HepG2 (cell line): ENCODE data around the gene FDPS. TPM values are rescaled to one million over a fixed set of nuclear protein-coding genes. Genes with fewer than 3 reads are reported as not detected.

Source experiments
- AHR ChIP-seq: IDR thresholded peaks from 2 replicates; pipeline ENCODE4 v1.6.1; 2018; ENCODE audit warnings: missing genetic modification reagents, missing compliant biosample characterization
- ARID2 ChIP-seq: sonication (generic); formaldehyde crosslinking; IDR thresholded peaks from 2 replicates; pipeline ENCODE4 v1.8.1; 2022; ENCODE audit warnings: mild to moderate bottlenecking, missing genetic modification reagents, borderline replicate concordance
- DNMT1 ChIP-seq: sonication (generic); formaldehyde crosslinking; IDR thresholded peaks from 2 replicates; pipeline ENCODE4 v1.5.1; 2020; ENCODE audit warnings: mild to moderate bottlenecking, missing genetic modification reagents
- FOXA3 ChIP-seq: IDR thresholded peaks from 2 replicates; pipeline ENCODE4 v1.6.1; 2016; ENCODE audit warnings: missing genetic modification reagents, missing compliant biosample characterization
- GPN1 ChIP-seq: sonication (generic); formaldehyde crosslinking; IDR thresholded peaks from 2 replicates; pipeline ENCODE4 v1.5.1; 2020; ENCODE audit warnings: missing genetic modification reagents, borderline replicate concordance
- RBAK ChIP-seq: sonication (generic); formaldehyde crosslinking; IDR thresholded peaks from 2 replicates; pipeline ENCODE4 v1.5.1; 2020; ENCODE audit warnings: mild to moderate bottlenecking, missing genetic modification reagents
- REPIN1 ChIP-seq: sonication (generic); formaldehyde crosslinking; IDR thresholded peaks from 2 replicates; pipeline ENCODE4 v1.8.0; 2022; ENCODE audit warnings: missing genetic modification reagents, low read depth, mild to moderate bottlenecking, borderline replicate concordance
- SMAD1 ChIP-seq: sonication (generic); formaldehyde crosslinking; IDR thresholded peaks from 2 replicates; pipeline ENCODE4 v1.4.0; 2020; ENCODE audit warnings: missing genetic modification reagents, low read depth, mild to moderate bottlenecking, borderline replicate concordance
- SMC3 ChIP-seq: IDR thresholded peaks from 2 replicates; pipeline ENCODE4 v1.6.1; 2011; ENCODE audit warnings: low read length, improper control_type of control experiment
- USF2 ChIP-seq, 2 experiments: sonication (generic) in 1 of 2; formaldehyde crosslinking in 1 of 2; IDR thresholded peaks; 2 replicates each; pipeline versions ENCODE4 v1.5.1 to v1.6.1; 2011 to 2020; ENCODE audit warnings: borderline replicate concordance in 1 of 2, low read depth in 1 of 2, low read length in 1 of 2, mild to moderate bottlenecking in 1 of 2, missing genetic modification reagents in 1 of 2, moderate library complexity in 1 of 2
- ZBED4 ChIP-seq: sonication (generic); formaldehyde crosslinking; IDR thresholded peaks from 2 replicates; pipeline ENCODE4 v1.4.0; 2020; ENCODE audit warnings: missing genetic modification reagents, borderline replicate concordance
- ZBTB10 ChIP-seq: sonication (generic); formaldehyde crosslinking; IDR thresholded peaks from 2 replicates; pipeline ENCODE4 v1.4.0; 2020; ENCODE audit warnings: missing genetic modification reagents, borderline replicate concordance
- ZNF143 ChIP-seq: sonication (generic); formaldehyde crosslinking; IDR thresholded peaks from 2 replicates; pipeline ENCODE4 v1.4.0; 2020; ENCODE audit warnings: missing genetic modification reagents
- ZNF383 ChIP-seq: sonication (generic); formaldehyde crosslinking; IDR thresholded peaks from 2 replicates; pipeline ENCODE4 v1.4.0; 2020; ENCODE audit warnings: missing genetic modification reagents, mild to moderate bottlenecking, borderline replicate concordance
- ZNF605 ChIP-seq: sonication (generic); formaldehyde crosslinking; IDR thresholded peaks from 2 replicates; pipeline ENCODE4 v1.8.0; 2022; ENCODE audit warnings: mild to moderate bottlenecking, missing genetic modification reagents
- polyA plus RNA-seq, 8 experiments: library from polyadenylated mRNA; depleted of rRNA in 3 of 8; stranded (reverse) in 7 of 8; unstranded in 1 of 8; fragments of >200 nt; fragmentation: Illumina TruSeq in 4 of 8; extraction: Trizol in 4 of 8; gene quantifications; 2 replicates each; pipeline versions ENCODE4 v1.2.1 to v1.2.3, GENCODE V29; 2011 to 2016; ENCODE audit warnings: low read depth in 4 of 8, missing spikeins in 1 of 8, mixed read lengths in 1 of 8; ENCODE audit not compliant: insufficient read depth in 1 of 8
- total RNA-seq, 5 experiments: library from RNA; depleted of rRNA; stranded (reverse); fragments of >200 nt; fragmentation: Illumina TruSeq; extraction: Trizol; gene quantifications; 2 replicates each; pipeline ENCODE4 v1.2.3, GENCODE V29; 2016; ENCODE audit warnings: low read depth in 1 of 5

Gene FDPS
- total and polyA plus RNA-seq, 2 of the 13 experiments (the other 11 are each of a cell fraction or from before 2014, with no cell fraction given) = 264 to 519 TPM

GRCh38 chr1:155273343-155274245 is 35.1 kb upstream of the FDPS start, which contains the start of gene CLK2 (continued):
- TF ChIP-seq ZBED4 (CRISPR knock-in tag) (0 out of 2 replicates have a peak, but pooled peaks have one; percentile 40), ZNF605 (peak; percentile 51; the same call in 1 of the 2 replicates), ZNF143 (CRISPR knock-in tag) (peak; percentile 89), USF2 (IDR thresholded peaks at IDR 0.05; ENCODE audit: low read depth, low read length) (peak; percentile 75), USF2 (CRISPR knock-in tag; IDR thresholded peaks at IDR 0.05; ENCODE audit: borderline replicate concordance) (peak; percentile 89; the same call in 1 of the 2 replicates), RBAK (CRISPR knock-in tag) (no peak), DNMT1 (CRISPR knock-in tag) (no peak), GPN1 (CRISPR knock-in tag) (no peak), SMAD1 (peak; percentile 69; the same call in 1 of the 2 replicates), ARID2 (CRISPR knock-in tag) (0 out of 2 replicates have a peak, but pooled peaks have one; percentile 42), SMC3 (no peak), FOXA3 (CRISPR knock-in tag) (peak; percentile 52; the same call in 1 of the 2 replicates), ZBTB10 (CRISPR knock-in tag) (no peak), REPIN1 (CRISPR knock-in tag) (peak; percentile 76), ZNF383 (no peak), AHR (CRISPR knock-in tag) (no peak; the same call in 1 of the 2 replicates)
